ENCODE results near the gene HNRNPM. TPM values are rescaled to one million over a fixed set of nuclear protein-coding genes. Genes with fewer than 3 reads are reported as not detected.

HNRNPM gene
- polyA plus RNA-seq, 1 experiment, result 81.6 TPM

GRCh38 chr19:8473648-8474476 is 29.1 kb downstream of the HNRNPM start:
- Histone ChIP-seq H3K27me3 (ENCODE audit: control insufficient read depth, insufficient read depth, low read length) (no peaks in the 10 kb centered on the region), H3K36me3 (ENCODE audit: control insufficient read depth, insufficient read depth, low read length) (peaks cover 28% of the 10 kb centered on the region), H3K4me3 (ENCODE audit: low read depth, low read length) (no peak overlapping the region)
- ChIA-PET CTCF (interaction anchor here (0.6 to 1.1 kb wide), 3 partner anchors 18 to 119 kb away, joined by 3 to 4 read pairs (median 4); no protein-coding TSS in a partner anchor), POLR2A (no interaction called here)
- TF ChIP-seq CTCF (IDR thresholded peaks at IDR 0.05; ENCODE audit: insufficient read depth, low read depth, low read length), result no peak
- DNase-seq (ENCODE audit: low read depth), result no peak

GRCh38 chr19:8475005-8475404 is 30.2 kb downstream of the HNRNPM start:
- ChIA-PET POLR2A (interaction anchor here (0.7 kb wide), 1 partner anchor 887 kb away, joined by 8 read pairs; no protein-coding TSS in a partner anchor), CTCF (interaction anchor here (0.8 kb wide), 1 partner anchor 107 kb away, joined by 3 read pairs; no protein-coding TSS in a partner anchor)
- TF ChIP-seq CTCF (IDR thresholded peaks at IDR 0.05; ENCODE audit: insufficient read depth, low read depth, low read length), result no peak
- no peak overlapping the region for H3K4me3 ChIP-seq (ENCODE audit: low read depth, low read length)
- no peak for DNase-seq (ENCODE audit: low read depth)
- no peaks in the 10 kb centered on the region for H3K27me3 ChIP-seq (ENCODE audit: control insufficient read depth, insufficient read depth, low read length)
- peaks cover 23% of the 10 kb centered on the region for H3K36me3 ChIP-seq (ENCODE audit: control insufficient read depth, insufficient read depth, low read length)

GRCh38 chr19:8476524-8476923 is 31.7 kb downstream of the HNRNPM start:
- POLR2A ChIA-PET, result no interaction called here
- Histone ChIP-seq H3K27me3 (ENCODE audit: control insufficient read depth, insufficient read depth, low read length) (no peaks in the 10 kb centered on the region), H3K36me3 (ENCODE audit: control insufficient read depth, insufficient read depth, low read length) (peaks cover 21% of the 10 kb centered on the region), H3K4me3 (ENCODE audit: low read depth, low read length) (no peak overlapping the region)
- no peak for DNase-seq (ENCODE audit: low read depth)
- CTCF ChIA-PET, result interaction anchor here (1.1 kb wide), 1 partner anchor 11 kb away, joined by 10 read pairs; no protein-coding TSS in a partner anchor
- no peak for TF ChIP-seq CTCF (IDR thresholded peaks at IDR 0.05; ENCODE audit: insufficient read depth, low read depth, low read length)

GRCh38 chr19:8477889-8478288 is 33.1 kb downstream of the HNRNPM start:
- TF ChIP-seq CTCF (IDR thresholded peaks at IDR 0.05; ENCODE audit: insufficient read depth, low read depth, low read length), result no peak
- ChIA-PET POLR2A (no interaction called here), CTCF (interaction anchor here (1.7 kb wide), 1 partner anchor 124 kb away, joined by 3 read pairs; no protein-coding TSS in a partner anchor)
- no peak overlapping the region for H3K4me3 ChIP-seq (ENCODE audit: low read depth, low read length)
- no peaks in the 10 kb centered on the region for H3K27me3 ChIP-seq (ENCODE audit: control insufficient read depth, insufficient read depth, low read length)
- peaks cover 22% of the 10 kb centered on the region for H3K36me3 ChIP-seq (ENCODE audit: control insufficient read depth, insufficient read depth, low read length)
- no peak for DNase-seq (ENCODE audit: low read depth)

- TF ChIP-seq CTCF (IDR thresholded peaks at IDR 0.05; ENCODE audit: insufficient read depth, low read depth, low read length), result no peak
- POLR2A ChIA-PET, result no interaction called here
- Histone ChIP-seq H3K4me3 (ENCODE audit: low read depth, low read length) (no peak overlapping the region), H3K27me3 (ENCODE audit: control insufficient read depth, insufficient read depth, low read length) (no peaks in the 10 kb centered on the region), H3K36me3 (ENCODE audit: control insufficient read depth, insufficient read depth, low read length) (peaks cover 22% of the 10 kb centered on the region)
- DNase-seq (ENCODE audit: low read depth), result no peak
- CTCF ChIA-PET, result interaction anchor here (1.7 kb wide), 1 partner anchor 125 kb away, joined by 3 read pairs; no protein-coding TSS in a partner anchor
Observed at GRCh38 chr19:8478598-8478997, 33.8 kb downstream of the HNRNPM start.

All from BJ (cell line).